H9 (cell line): ENCODE results near the gene PNMA3. TPM values are rescaled to one million over a fixed set of nuclear protein-coding genes. Genes with fewer than 3 reads are reported as not detected.

Experiments
- DNase-seq: peaks from one replicate; pipeline ENCODE4 v3.0.0-alpha.2; 2017
- H2AFZ ChIP-seq: one replicate; pipeline ENCODE4 v1.6.1; 2013; ENCODE audit warnings: mild to moderate bottlenecking, low read length, control low read depth, moderate library complexity
- H2AK5ac ChIP-seq: 2 replicates; pipeline ENCODE4 v1.6.1; 2013; ENCODE audit warnings: low read length, control low read depth, mixed read lengths; ENCODE audit not compliant: insufficient read length
- H2BK120ac ChIP-seq: one replicate; pipeline ENCODE4 v1.6.1; 2013; ENCODE audit warnings: low read depth, mild to moderate bottlenecking, low read length, control low read depth, inconsistent platforms; ENCODE audit not compliant: poor library complexity, severe bottlenecking
- H2BK12ac ChIP-seq: 2 replicates; pipeline ENCODE4 v1.6.1; 2013; ENCODE audit warnings: low read length, control low read depth, mixed read lengths, low read depth; ENCODE audit not compliant: insufficient read length
- H2BK15ac ChIP-seq: 2 replicates; pipeline ENCODE4 v1.6.1; 2013; ENCODE audit warnings: low read depth, low read length, control low read depth
- H2BK20ac ChIP-seq: one replicate; pipeline ENCODE4 v1.6.1; 2013; ENCODE audit warnings: low read depth, mild to moderate bottlenecking, low read length, control low read depth, inconsistent platforms; ENCODE audit not compliant: poor library complexity, severe bottlenecking
- H2BK5ac ChIP-seq: 2 replicates; pipeline ENCODE4 v1.6.1; 2013; ENCODE audit warnings: low read length, control low read depth, mixed read lengths; ENCODE audit not compliant: insufficient read length
- H3K14ac ChIP-seq: 2 replicates; pipeline ENCODE4 v1.6.1; 2013; ENCODE audit warnings: low read length, control low read depth; ENCODE audit not compliant: insufficient read depth
- H3K18ac ChIP-seq: 2 replicates; pipeline ENCODE4 v1.6.1; 2013; ENCODE audit warnings: low read depth, mild to moderate bottlenecking, mixed read lengths, low read length, control low read depth; ENCODE audit not compliant: insufficient read length
- H3K23ac ChIP-seq: 2 replicates; pipeline ENCODE4 v1.6.1; 2013; ENCODE audit warnings: low read length, control low read depth, mixed read lengths, low read depth; ENCODE audit not compliant: insufficient read length
- H3K23me2 ChIP-seq: 2 replicates; pipeline ENCODE4 v1.6.1; 2013; ENCODE audit warnings: low read depth, mild to moderate bottlenecking, mixed read lengths, low read length, control low read depth; ENCODE audit not compliant: insufficient read length, poor library complexity, severe bottlenecking
- H3K27ac ChIP-seq: 2 replicates; pipeline ENCODE4 v1.5.1; 2013; ENCODE audit warnings: low read length, control low read depth, mixed read lengths, low read depth; ENCODE audit not compliant: insufficient read length
- H3K27me3 ChIP-seq: 2 replicates; pipeline ENCODE4 v1.6.1; 2013; ENCODE audit warnings: low read length, control low read depth, inconsistent platforms; ENCODE audit not compliant: insufficient read depth
- H3K4ac ChIP-seq: 2 replicates; pipeline ENCODE4 v1.6.1; 2013; ENCODE audit warnings: low read depth, mild to moderate bottlenecking, control low read depth, inconsistent platforms, low read length, moderate library complexity
- H3K4me1 ChIP-seq: 2 replicates; pipeline ENCODE4 v1.6.1; 2013; ENCODE audit warnings: low read length, control low read depth, inconsistent platforms; ENCODE audit not compliant: insufficient read depth
- H3K4me2 ChIP-seq: 2 replicates; pipeline ENCODE4 v1.6.1; 2013; ENCODE audit warnings: low read length, control low read depth, mixed read lengths; ENCODE audit not compliant: insufficient read length, insufficient read depth
- H3K56ac ChIP-seq: 2 replicates; pipeline ENCODE4 v1.6.1; 2013; ENCODE audit warnings: low read depth, mild to moderate bottlenecking, mixed read lengths, low read length, control low read depth; ENCODE audit not compliant: insufficient read length
- H3K79me1 ChIP-seq: 2 replicates; pipeline ENCODE4 v1.6.1; 2013; ENCODE audit warnings: low read depth, mild to moderate bottlenecking, moderate library complexity, low read length, control low read depth, inconsistent platforms; ENCODE audit not compliant: insufficient read depth, poor library complexity, severe bottlenecking
- H3K79me2 ChIP-seq: 2 replicates; pipeline ENCODE4 v1.6.1; 2013; ENCODE audit warnings: low read length, control low read depth, inconsistent platforms; ENCODE audit not compliant: insufficient read depth
- H3K9ac ChIP-seq: 2 replicates; pipeline ENCODE4 v1.6.1; 2013; ENCODE audit warnings: low read length, control low read depth, mixed read lengths; ENCODE audit not compliant: insufficient read length; ENCODE audit errors: extremely low read depth
- H3K9me3 ChIP-seq: one replicate; pipeline ENCODE4 v1.6.1; 2013; ENCODE audit warnings: low read depth, low read length, inconsistent platforms; ENCODE audit not compliant: control insufficient read depth
- H3T11ph ChIP-seq: one replicate; pipeline ENCODE4 v1.6.1; 2013; ENCODE audit warnings: mild to moderate bottlenecking, low read length, control low read depth, inconsistent platforms
- H4K20me1 ChIP-seq: one replicate; pipeline ENCODE4 v1.6.1; 2013; ENCODE audit not compliant: control insufficient read depth, insufficient read length, insufficient read depth
- H4K5ac ChIP-seq: 2 replicates; pipeline ENCODE4 v1.6.1; 2013; ENCODE audit warnings: low read depth, mild to moderate bottlenecking, mixed read lengths, low read length, control low read depth; ENCODE audit not compliant: insufficient read length
- H4K8ac ChIP-seq: replicated peaks from 2 replicates; pipeline ENCODE4 v1.6.1; 2013; ENCODE audit warnings: low read length, control low read depth, mixed read lengths, low read depth; ENCODE audit not compliant: insufficient read length
- H4K91ac ChIP-seq: 2 replicates; pipeline ENCODE4 v1.6.1; 2013; ENCODE audit warnings: low read depth, mild to moderate bottlenecking, moderate library complexity, mixed read lengths, low read length, control low read depth; ENCODE audit not compliant: insufficient read length
- H3K27ac Mint-ChIP-seq, 3 experiments: 2 replicates in 2 of 3; 3 replicates in 1 of 3; pipeline ENCODE4 v1.8.0; 2020 to 2021; ENCODE audit warnings: mixed read lengths in 3 of 3, mild to moderate bottlenecking in 1 of 3, moderate library complexity in 1 of 3
- H3K27me3 Mint-ChIP-seq: 2 replicates; pipeline ENCODE4 v1.8.0; 2021; ENCODE audit warnings: low read depth, mild to moderate bottlenecking, moderate library complexity, mixed read lengths
- H3K36me3 Mint-ChIP-seq, 3 experiments: 2 replicates in 2 of 3; 3 replicates in 1 of 3; pipeline ENCODE4 v1.8.0; 2020 to 2021; ENCODE audit warnings: low read depth in 3 of 3, mixed read lengths in 3 of 3; ENCODE audit not compliant: insufficient read depth in 1 of 3
- H3K4me1 Mint-ChIP-seq, 2 experiments: 2 replicates each; pipeline ENCODE4 v1.8.0; 2020; ENCODE audit warnings: mixed read lengths in 2 of 2
- H3K4me3 Mint-ChIP-seq, 2 experiments: 2 replicates in 1 of 2; 3 replicates in 1 of 2; pipeline ENCODE4 v1.8.0; 2020 to 2021; ENCODE audit warnings: mild to moderate bottlenecking in 2 of 2, mixed read lengths in 2 of 2, moderate library complexity in 1 of 2
- H3K9me3 Mint-ChIP-seq, 2 experiments: 2 replicates in 1 of 2; 3 replicates in 1 of 2; pipeline ENCODE4 v1.8.0; 2020; ENCODE audit warnings: mild to moderate bottlenecking in 2 of 2, mixed read lengths in 2 of 2, moderate library complexity in 1 of 2
- CTCF ChIP-seq: fragments of 200-600 bp; sonication (generic); conservative IDR thresholded peaks from 3 replicates; pipeline ENCODE4 v1.8.0; 2021; ENCODE audit warnings: antibody characterized with exemption, mild to moderate bottlenecking
- WGBS: extraction: QIAGEN DNeasy Blood & Tissue Kit; methylation state at CpG from one replicate; pipeline ENCODE4 v1.1.7; 2013; ENCODE audit warnings: missing lambda C conversion rate, low lambda C conversion rate, mixed read lengths; ENCODE audit not compliant: insufficient read length; ENCODE audit errors: extremely low coverage; 5-methylcytosine and 5-hydroxymethylcytosine counted together
- total RNA-seq: library from RNA; stranded (reverse); gene quantifications from 2 replicates; pipeline ENCODE4 v1.2.1, GENCODE V29; 2021

Gene PNMA3
- total RNA-seq, 1 experiment from 2014 or later: 9.4 TPM

GRCh38 chrX:153059191-153060094 lies 3.2 kb downstream of the PNMA3 start:
- Mint-ChIP-seq H3K4me3 (no peak overlapping the region), H3K27ac (no peak overlapping the region), H3K36me3 (peaks cover 0 to 12% (median 3%) of the 10 kb centered on the region in 3 experiments; a peak in 3 of 7 replicates), H3K4me1 (peaks cover 10 to 12% of the 10 kb centered on the region in 2 experiments), H3K9me3 (peaks cover 50 to 57% of the 10 kb centered on the region in 2 experiments), H3K27me3 (peaks cover 27% of the 10 kb centered on the region)
- no peaks in the 10 kb centered on the region for H3K4me1 ChIP-seq
- DNase-seq: no peak
- peaks cover 43% of the 10 kb centered on the region for H3K9me3 ChIP-seq
- no peaks in the 10 kb centered on the region for H3K23me2 ChIP-seq
- no peak overlapping the region for H3T11ph ChIP-seq
- H3K79me2 ChIP-seq: no peaks in the 10 kb centered on the region
- no peak overlapping the region for H3K18ac ChIP-seq
- H2BK120ac ChIP-seq: no peak overlapping the region
- no peak overlapping the region for H3K27ac ChIP-seq
- no peak overlapping the region for H2AFZ ChIP-seq
- H3K4ac ChIP-seq: no peak overlapping the region
- H2AK5ac ChIP-seq: no peak overlapping the region
- no peak overlapping the region for H3K56ac ChIP-seq
- H4K91ac ChIP-seq: no peak overlapping the region
- no peak overlapping the region for H3K14ac ChIP-seq
- no peaks in the 10 kb centered on the region for H4K20me1 ChIP-seq
- H4K5ac ChIP-seq: no peak overlapping the region
- no peak overlapping the region for H3K23ac ChIP-seq
- no peak overlapping the region for H3K9ac ChIP-seq
- no peak for TF ChIP-seq CTCF
- no peak overlapping the region for H4K8ac ChIP-seq
- H2BK20ac ChIP-seq: no peak overlapping the region
- no peak overlapping the region for H2BK12ac ChIP-seq
- no CpG with 5 or more reads among the region's 18 CpGs for WGBS
- no peaks in the 10 kb centered on the region; the same call in 1 of the 2 replicates for H3K27me3 ChIP-seq
- H2BK5ac ChIP-seq: no peak overlapping the region
- H3K4me2 ChIP-seq: no peak overlapping the region
- no peak overlapping the region for H2BK15ac ChIP-seq
- H3K79me1 ChIP-seq: no peaks in the 10 kb centered on the region
